Skeletal muscle cell (primary cell): ENCODE data around the gene C11orf21.

Source experiments
- DNase-seq: peaks from one replicate; pipeline ENCODE4 v3.0.0-alpha.2; 2010; ENCODE audit warnings: low read depth
- H3K4me3 ChIP-seq: 2 replicates; pipeline ENCODE4 v1.5.1; 2011; ENCODE audit warnings: low read depth, mild to moderate bottlenecking, control low read depth, low read length, moderate library complexity

Gene C11orf21

DNA sequence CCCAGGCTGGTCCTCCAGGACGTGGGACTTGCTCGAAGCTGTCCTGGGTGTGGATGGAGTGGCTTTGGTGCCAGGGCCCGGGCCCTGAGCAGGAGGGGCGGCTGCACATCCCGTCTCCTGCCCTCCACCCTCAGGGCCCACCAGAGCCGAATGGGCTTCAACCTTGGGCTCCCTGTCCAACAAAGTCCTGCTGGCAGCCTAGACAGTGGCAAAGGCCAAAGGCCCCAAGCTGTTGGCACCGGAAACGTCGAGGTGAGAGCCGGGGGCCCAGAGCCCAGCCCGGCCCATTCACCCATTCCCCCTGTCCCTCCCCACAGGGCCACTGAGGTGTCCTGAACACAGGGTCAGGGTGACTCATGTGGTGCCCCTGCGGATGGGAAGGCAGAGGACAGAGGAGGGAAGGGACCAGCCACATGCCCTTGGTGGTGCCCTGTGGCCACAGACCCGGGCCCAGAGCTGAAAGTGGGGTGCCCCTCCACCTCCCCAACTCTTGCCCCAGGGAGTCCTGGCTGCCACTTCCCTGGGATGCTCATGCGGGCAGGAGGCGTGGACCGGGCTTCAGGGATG is 9.2 kb upstream of the C11orf21 start:
- no peak for DNase-seq
- no peak overlapping the region for H3K4me3 ChIP-seq

GRCh38 chr11:2310073-2310785 is 8.5 kb upstream of the C11orf21 start:
- no peak overlapping the region for H3K4me3 ChIP-seq
- no peak for DNase-seq

DNA sequence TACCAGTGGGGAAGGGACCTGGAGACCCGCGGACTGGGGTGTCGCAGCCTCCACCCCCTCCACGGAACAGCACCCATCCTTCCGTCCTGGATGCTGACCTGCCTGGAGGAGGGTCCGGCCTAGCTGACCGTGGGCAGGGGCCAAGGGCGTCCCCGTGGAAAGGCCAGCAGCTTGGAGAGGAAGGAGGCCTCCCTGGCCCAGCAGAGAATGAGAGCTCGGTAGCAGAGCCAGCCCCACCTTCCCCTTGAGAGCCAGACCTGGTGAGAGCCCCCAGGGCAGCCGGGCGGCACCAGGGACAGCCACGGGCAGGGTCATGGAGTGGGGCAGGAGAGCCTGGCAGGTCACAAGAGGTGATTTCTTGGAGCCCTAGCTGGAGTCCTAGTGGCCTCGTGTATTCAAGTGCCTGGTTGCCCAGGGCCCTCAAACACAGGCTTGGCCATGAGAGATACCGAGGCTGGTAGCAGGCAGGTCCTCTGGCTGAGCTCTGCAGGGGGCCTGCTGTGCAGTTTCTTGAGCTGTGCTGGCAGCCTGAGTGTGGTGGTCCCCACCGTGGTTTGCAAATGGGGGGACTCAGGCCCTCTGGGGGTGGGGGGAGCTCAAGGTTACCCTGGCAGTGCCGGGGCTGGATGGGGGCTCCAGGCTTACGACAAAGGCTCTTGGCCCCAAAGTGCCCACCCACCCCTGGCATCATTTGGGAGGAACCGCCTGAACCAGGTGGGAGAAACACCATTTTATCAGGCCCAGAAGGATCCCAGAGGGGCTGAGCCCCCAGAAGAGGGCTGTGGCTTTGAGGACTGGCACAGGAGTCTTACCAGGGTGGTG is 7.7 kb upstream of the C11orf21 start:
- no peak for DNase-seq
- no peak overlapping the region for H3K4me3 ChIP-seq

GRCh38 chr11:2308713-2309112 is 7.0 kb upstream of the C11orf21 start:
- DNase-seq = no peak
- H3K4me3 ChIP-seq = no peak overlapping the region

- no peak overlapping the region for H3K4me3 ChIP-seq
- no peak for DNase-seq
Measured at GRCh38 chr11:2307501-2308331, 6.0 kb upstream of the C11orf21 start.

DNA sequence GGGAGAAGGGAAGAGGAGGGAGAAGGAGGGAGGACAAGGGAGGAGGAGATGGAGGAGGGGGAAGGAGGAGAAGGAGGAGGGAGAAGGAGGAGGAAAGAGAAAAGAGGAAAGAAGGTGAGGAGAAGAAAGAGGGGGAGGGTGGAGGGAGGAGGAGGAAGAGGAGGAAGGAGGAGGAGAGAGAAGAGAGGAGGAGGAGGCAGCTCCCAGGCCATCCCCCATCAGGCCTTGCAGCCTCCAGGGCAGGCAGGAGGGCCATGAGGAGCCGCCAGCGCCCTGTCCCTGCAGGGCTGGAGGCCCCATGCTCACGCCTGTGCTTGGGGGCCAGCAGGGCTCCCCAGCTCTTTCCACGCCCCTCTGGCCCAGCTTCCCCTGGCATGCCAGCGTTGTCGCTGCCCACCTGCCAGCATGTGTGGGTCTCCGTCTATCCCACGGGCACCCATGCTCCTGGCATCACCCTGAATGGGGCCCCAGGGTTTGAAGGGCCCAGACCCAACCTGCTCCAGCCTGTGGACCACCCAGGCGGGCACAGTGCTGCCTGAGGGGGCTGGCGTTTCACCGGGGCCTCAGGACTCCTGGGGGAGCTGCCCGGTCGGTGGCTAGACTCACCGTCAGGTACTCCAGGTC is 5.3 kb upstream of the C11orf21 start:
- H3K4me3 ChIP-seq = no peak overlapping the region

DNA sequence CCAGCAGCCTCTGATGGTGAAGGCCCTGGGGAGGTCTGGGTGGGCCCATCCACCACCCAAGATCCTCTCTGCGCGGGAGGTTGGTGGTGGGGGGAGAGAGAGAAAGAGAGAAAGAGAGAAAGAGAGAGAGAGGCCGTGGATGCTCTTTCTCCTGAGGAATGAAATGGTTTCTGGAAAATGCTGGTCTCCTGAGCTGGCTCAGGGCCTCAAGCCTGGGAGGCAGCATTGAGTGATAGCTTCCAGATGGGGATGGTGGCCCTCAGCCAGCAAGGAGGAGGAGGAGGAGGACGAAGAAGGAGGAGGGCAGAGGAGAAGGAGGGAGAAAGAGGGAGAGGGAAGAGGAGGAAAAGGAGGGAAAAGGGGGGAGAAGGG is 4.7 kb upstream of the C11orf21 start:
- peak; percentile 42 for DNase-seq
- H3K4me3 ChIP-seq = peak overlapping the region; percentile 10

More for the DNA sequence above, 5.3 kb upstream of the C11orf21 start:
- DNase-seq = no peak

DNA sequence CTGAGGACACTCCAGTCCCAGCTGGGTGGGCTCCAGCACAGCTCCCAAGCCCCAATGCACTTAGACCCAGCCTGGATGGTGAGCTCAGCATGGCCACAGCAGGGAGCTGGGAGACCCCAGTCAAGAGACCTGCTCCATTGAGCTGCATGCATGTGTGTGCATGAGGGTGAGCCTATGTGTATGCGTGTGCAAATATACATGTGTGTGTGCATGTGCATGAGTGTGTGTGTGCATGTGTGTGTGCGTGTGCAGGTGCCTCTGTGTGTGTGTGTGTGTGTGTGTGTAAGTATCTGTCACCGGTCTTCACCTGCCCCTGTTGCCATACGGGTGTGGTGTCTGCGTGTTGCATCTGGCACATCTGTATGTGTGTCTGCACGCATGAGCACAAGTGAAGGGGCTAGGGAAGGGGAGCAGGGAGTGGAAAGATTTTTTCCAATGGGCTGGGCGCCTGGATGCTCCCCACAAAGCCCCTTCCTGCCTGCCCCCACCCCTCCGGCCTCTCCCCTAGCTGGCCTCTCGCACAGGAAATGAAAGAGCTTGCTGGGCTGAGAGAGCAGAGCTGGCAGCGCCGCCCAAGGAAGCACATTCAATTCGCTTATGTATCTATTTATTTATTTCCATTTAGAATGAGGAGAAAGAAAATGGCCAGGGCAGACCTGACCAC is 4.2 kb upstream of the C11orf21 start:
- no peak for DNase-seq
- peak overlapping the region; percentile 10 for H3K4me3 ChIP-seq

DNA sequence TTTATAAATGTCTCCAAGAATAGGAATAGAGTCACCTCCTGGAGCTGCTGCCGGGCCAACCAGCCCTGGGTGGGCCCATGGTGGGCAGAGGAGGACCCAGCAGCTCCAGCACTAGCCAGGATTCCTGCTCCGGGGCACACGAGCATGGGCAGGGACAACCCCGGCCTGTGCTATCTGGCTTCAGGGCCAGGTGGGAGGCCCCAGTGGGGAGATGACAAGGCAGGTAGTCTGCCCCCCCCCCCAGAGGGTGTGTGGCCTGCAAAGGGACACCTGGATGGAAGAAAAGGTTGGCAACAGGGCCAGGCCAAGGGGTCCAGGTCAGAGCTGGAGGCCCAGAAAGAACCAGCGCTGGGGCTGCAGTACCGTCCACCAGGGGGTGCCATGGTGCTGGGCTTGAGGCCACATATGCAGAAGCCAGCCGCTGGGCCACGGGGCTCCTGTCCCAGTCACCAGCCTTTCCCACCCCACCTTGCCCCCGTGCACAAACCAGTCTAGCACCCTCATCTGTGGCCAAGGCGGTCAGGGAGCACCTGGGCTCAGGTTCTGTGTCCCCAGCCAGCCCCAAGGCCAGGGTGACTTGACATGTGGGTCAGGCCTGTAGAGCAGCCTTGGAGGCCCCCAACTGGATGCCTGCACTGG is 3.5 kb upstream of the C11orf21 start:
- no peak overlapping the region for H3K4me3 ChIP-seq
- DNase-seq = no peak

DNA sequence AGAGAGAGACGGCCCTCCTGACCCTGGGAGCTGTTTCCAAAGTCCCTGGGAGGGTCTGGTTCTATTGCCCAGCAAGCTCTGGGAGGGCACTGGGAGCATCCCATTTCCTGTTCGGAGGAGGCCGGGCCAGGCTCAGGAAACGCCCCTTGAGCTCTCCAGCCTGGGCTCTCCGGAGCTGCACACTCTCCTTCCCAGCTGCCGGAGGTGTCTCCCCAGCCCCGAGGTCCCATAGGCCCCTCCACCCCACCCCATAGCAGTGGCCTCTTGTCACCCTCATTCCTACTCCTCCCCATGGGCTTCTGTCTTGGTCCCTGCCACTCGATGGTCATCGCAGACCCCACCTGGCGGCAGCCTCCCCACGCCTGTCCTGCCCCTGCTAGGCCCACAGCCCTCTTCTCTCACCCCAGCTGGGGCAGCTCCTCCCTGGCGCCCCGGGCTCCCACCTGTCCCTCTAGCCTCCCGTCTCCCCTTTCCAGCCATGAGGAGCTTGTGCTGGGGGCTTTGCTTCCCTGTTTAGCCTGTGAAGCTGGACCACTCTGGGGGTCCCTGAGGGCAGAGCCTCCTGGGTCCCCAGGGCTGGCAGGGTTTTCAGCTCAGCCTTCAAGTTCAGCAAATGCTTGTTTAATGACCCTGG is 2.9 kb upstream of the C11orf21 start:
- no peak overlapping the region for H3K4me3 ChIP-seq
- DNase-seq = no peak

DNA sequence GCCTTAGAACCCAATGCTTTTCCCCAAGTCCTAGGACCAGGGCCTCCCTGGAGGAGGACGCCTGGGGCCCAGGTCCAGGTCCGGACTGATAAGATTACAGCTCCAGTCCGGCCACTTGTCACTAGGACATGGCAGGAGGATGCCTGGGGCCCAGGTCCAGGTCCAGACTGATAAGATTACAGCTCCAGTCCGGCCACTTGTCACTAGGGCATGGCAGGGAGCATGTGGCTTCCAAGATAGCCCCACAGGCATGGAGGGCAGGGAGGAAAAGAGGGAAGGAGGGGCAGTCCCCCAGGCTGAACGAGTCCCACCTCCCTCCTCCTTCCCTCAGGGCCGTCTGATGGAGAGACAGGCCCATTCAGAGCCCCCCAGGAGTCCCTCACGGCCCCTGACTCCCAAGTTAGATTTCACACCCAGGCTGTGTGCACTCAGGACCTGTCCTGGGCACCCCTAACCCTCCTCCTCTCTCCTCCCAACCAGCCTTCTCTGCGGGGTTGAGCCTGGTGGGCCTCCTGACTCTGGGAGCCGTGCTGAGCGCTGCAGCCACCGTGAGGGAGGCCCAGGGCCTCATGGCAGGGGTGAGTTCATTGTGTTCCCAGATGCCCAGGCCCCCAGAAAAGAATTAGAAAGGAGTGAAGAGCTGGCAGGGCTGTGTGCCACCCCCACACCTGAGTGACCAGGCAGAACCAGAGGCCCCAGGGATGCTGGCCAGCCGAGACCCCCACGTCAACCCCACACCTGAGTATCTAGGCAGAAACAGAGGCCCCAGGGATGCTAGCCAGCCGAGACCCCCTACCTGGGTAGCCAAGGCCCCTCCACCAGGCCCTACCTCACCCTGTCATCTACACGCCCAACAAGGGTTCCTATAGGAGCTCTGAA is 2.1 kb upstream of the C11orf21 start:
- no peak overlapping the region for H3K4me3 ChIP-seq
- DNase-seq = no peak

- H3K4me3 ChIP-seq = no peak overlapping the region
- no peak for DNase-seq
Measured at GRCh38 chr11:2302896-2303626, 1.3 kb upstream of the C11orf21 start.

DNA sequence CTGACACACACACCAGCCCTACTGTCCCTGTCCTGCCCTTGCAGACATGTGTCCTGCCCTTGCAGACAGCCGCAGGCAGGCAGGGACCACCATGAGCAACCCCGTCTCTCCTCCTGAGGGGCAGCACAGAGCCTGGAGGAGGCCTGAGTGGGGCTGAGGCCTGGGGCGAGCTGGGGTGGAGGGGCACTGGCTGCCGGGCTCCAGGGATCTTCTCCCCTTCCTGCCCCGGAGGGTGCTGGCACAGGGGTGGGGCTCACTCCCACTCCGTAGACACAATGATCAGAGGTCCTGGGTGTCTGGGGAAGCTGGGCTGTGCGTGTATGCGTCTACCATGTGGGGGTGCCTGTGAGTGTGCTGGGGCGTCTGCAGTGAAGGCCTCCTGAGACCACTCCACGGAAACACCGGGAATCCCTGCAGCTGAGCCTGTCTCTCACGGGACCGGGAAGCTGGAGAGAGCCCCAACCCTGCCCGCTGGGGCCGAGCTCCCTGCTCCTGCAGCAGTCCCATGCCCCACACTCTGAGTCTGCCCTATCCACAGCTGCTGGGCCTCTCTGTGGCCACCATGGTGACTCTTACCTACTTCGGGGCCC is 683 bp upstream of the C11orf21 start:
- no peak overlapping the region for H3K4me3 ChIP-seq
- no peak for DNase-seq

DNA sequence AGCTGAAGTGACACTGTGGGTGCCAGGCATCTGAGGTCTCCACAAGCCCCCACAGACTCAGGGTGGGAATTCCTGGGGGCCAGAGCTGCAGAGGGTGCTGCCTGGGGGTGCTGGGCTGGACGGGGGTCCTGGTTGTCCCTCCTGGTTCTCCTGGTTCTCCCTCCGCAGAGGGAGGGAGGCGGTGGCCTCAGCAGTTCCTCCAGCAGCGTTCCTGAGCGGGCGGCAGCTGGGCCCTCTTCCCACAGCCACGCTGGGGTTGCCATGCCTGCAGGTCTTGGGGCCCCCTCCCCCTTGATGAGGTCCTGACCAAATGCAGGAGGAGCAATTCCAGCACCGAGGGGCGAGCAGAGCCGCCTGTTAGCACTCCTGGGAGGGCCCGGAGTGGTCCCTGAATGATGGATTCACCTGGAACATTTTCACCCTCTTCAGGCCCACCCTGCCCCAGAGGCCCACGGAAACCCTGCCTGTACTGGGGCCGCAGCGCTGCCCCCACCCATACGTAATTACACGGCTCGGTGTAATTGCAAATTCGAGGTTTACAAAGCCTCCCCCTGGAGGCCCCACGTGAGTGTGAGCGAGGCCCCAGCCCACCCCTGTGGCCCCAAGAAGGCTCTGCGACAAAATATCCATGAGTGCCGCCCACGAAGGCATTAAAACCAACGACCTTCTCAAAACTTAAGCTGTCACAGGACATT is 635 bp downstream of the C11orf21 start:
- H3K4me3 ChIP-seq = no peak overlapping the region
- no peak for DNase-seq

GRCh38 chr11:2300290-2300935 is 1.3 kb downstream of the C11orf21 start:
- H3K4me3 ChIP-seq = no peak overlapping the region
- no peak for DNase-seq
